Progenitor cell of endocrine pancreas (in vitro differentiated cells): ENCODE data around the gene MEIOB. TPM values are rescaled to one million over a fixed set of nuclear protein-coding genes. Genes with fewer than 3 reads are reported as not detected.

Experiments used
- DNase-seq: peaks from one replicate; pipeline ENCODE4 v3.0.0; 2021; ENCODE audit warnings: low spot score; ENCODE audit not compliant: unreplicated experiment
- H3K27ac Mint-ChIP-seq: 2 replicates; pipeline ENCODE4 v1.8.0; 2021; ENCODE audit warnings: mild to moderate bottlenecking, moderate library complexity, mixed read lengths
- H3K27me3 Mint-ChIP-seq: 2 replicates; pipeline ENCODE4 v1.8.0; 2021; ENCODE audit warnings: mixed read lengths
- H3K36me3 Mint-ChIP-seq: 2 replicates; pipeline ENCODE4 v1.8.0; 2022; ENCODE audit warnings: mixed read lengths; ENCODE audit not compliant: insufficient read depth
- H3K4me1 Mint-ChIP-seq: 2 replicates; pipeline ENCODE4 v1.8.0; 2021; ENCODE audit warnings: low read depth, mixed read lengths
- H3K4me3 Mint-ChIP-seq: 2 replicates; pipeline ENCODE4 v1.8.0; 2021; ENCODE audit warnings: low read depth, mild to moderate bottlenecking, moderate library complexity, mixed read lengths
- H3K9me3 Mint-ChIP-seq: 2 replicates; pipeline ENCODE4 v1.8.0; 2021; ENCODE audit warnings: low read depth, mixed read lengths
- total RNA-seq: library from RNA; stranded (reverse); gene quantifications from 2 replicates; pipeline ENCODE4 v1.2.1, GENCODE V29; 2021
- TF ChIP-seq, protein P1 (sequence below): fragments of 200-600 bp; sonication (generic); IDR thresholded peaks from one replicate; pipeline ENCODE4 v1.5.0; 2021; ENCODE audit warnings: antibody characterized with exemption, mild to moderate bottlenecking; ENCODE audit not compliant: unreplicated experiment

The MEIOB gene
- total RNA-seq, 1 donor from 2014 or later, result not detected

DNA sequence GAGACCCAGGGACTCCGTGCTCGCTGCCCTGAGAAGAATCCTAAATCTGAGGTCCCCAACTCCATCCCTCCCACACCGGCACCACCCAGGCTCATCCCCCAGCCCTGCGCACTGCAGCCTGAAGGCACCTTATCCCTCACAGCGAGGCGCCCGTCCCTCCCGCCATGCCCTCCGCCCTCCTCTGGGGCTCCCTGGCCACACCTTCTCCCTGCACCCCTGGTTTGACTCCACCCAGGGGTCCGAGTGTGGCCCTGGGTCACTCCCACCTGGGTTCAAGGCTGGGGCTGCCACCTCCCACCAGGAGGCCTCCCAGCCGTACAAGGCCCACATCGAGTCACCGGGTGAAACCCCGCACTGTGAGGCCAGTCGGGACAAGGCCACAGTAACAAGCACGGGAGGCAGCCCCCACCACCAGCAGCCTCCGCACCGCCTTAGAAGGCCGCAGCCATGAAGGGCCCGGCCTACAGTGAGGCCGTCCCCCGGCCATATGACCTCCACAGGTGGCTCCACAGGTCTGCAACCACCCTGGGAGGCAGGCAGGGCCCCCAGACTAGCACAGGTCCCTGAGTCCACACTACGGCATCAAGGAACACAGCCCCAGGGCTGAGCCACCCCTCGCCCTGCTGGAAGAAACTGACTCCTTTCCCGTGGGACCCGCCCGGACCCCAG lies 53.6 kb downstream of the MEIOB start:
- Mint-ChIP-seq H3K27me3 (no peaks in the 10 kb centered on the region), H3K4me3 (no peak overlapping the region), H3K27ac (no peak overlapping the region), H3K36me3 (peaks cover 13% of the 10 kb centered on the region), H3K4me1 (no peaks in the 10 kb centered on the region), H3K9me3 (no peaks in the 10 kb centered on the region)
- TF ChIP-seq, protein P1, sequence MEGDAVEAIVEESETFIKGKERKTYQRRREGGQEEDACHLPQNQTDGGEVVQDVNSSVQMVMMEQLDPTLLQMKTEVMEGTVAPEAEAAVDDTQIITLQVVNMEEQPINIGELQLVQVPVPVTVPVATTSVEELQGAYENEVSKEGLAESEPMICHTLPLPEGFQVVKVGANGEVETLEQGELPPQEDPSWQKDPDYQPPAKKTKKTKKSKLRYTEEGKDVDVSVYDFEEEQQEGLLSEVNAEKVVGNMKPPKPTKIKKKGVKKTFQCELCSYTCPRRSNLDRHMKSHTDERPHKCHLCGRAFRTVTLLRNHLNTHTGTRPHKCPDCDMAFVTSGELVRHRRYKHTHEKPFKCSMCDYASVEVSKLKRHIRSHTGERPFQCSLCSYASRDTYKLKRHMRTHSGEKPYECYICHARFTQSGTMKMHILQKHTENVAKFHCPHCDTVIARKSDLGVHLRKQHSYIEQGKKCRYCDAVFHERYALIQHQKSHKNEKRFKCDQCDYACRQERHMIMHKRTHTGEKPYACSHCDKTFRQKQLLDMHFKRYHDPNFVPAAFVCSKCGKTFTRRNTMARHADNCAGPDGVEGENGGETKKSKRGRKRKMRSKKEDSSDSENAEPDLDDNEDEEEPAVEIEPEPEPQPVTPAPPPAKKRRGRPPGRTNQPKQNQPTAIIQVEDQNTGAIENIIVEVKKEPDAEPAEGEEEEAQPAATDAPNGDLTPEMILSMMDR, result no peak
- DNase-seq, result no peak

DNA sequence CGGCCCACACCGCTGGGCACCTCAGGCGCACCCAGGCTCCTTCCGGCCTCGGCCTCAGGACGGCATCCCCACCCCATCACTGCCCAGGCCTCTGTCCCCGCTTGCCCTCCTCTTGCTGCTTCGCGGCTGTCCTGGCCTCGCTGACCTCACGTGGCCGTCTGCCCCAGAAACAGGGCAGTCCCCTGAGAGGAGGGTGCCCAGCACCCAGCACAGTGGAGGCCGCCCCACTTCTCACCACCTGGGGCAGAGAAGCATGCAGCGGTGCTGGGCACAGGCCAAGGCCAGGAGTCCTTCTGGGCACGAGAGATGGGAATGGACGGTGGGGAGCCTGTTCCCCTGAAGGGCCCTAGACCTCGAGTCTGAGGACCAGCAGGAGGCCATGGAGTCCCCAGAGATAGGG lies 54.2 kb downstream of the MEIOB start:
- Mint-ChIP-seq H3K27me3 (no peaks in the 10 kb centered on the region), H3K36me3 (peaks cover 16% of the 10 kb centered on the region), H3K9me3 (no peaks in the 10 kb centered on the region), H3K4me1 (no peaks in the 10 kb centered on the region), H3K4me3 (no peak overlapping the region), H3K27ac (no peak overlapping the region)
- TF ChIP-seq, protein P1, result no peak
- DNase-seq, result no peak

DNA sequence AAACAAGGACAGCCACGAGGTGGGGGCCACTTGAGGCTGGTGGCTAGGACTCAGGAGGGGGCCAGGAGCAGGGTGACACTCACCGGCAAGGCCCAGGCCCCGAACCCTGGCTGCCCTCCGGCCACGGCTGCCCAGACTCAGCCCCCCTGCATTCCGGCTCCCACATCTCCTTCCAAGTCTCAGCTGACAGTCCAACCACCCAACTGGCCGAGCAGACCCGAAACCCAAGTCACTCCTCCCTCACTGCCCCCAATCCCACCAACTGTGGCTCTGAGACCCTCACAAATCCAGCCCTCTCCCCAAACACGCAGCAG lies 54.7 kb downstream of the MEIOB start:
- Mint-ChIP-seq H3K9me3 (no peaks in the 10 kb centered on the region), H3K27ac (no peak overlapping the region), H3K27me3 (no peaks in the 10 kb centered on the region), H3K4me3 (no peak overlapping the region), H3K36me3 (peaks cover 16% of the 10 kb centered on the region), H3K4me1 (no peaks in the 10 kb centered on the region)
- TF ChIP-seq, protein P1, result no peak
- no peak for DNase-seq

DNA sequence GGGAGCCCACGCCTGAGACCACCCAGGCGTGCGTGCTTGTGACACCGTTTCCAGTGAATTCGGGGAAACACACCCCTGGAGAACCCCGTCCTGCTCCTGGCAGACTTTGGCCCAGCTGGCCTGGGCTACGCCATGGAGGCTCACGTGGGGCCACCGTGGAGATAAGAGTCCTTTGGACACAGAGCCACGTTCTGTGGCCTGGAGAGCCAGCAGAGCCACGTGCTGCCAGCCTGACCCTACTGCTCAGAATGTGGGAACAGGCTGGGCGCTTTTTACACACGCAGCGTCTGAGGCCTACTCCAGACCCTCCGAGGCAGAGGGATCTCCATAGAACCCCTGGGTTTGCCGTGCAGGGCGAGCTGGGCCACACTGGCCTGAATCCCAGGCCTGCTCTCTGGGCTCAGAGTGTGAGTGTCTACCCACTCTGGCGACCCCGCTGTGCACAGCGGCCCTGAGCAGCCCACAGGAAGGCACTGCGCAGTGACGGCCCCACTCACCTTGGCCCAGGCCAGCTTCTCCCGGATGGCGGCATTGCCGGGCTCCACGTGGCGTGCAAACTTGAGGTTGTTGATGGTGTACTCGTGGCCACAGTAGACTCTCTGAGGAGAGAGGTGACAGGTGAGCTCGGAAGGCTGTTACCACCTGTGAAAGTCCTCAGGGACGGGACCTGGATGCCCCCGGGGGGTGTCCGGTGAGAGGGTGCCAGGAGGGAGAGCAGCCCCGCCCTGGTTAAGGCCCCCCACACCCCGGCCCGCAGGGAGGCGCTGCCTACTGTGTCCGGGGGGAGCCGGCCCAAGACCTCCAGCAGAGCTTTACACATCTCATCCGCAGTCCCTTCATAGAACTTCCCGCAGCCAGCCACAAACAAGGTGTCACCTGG lies 55.3 kb downstream of the MEIOB start:
- TF ChIP-seq, protein P1, result no peak
- Mint-ChIP-seq H3K4me3 (no peak overlapping the region), H3K4me1 (no peaks in the 10 kb centered on the region), H3K9me3 (no peaks in the 10 kb centered on the region), H3K27ac (no peak overlapping the region), H3K27me3 (no peaks in the 10 kb centered on the region), H3K36me3 (peaks cover 16% of the 10 kb centered on the region)
- no peak for DNase-seq

DNA sequence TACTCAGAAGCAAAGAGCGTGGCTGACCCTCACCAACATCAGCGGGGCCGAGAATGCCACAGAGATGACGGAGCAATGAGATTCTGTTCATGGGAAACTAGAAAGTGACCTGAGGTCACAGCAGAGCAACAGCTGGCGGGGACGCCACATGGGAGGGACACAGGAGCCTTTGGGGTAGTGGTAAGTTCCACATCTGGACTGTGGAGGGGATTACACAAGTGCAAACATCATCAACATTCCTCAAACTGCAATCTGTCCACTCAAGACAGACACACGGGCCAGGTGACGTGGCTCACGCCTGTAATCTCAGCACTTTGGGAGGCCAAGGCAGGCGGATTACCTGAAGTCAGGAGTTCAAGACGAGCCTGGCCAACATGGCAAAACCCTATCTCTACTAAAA lies 56.5 kb downstream of the MEIOB start:
- Mint-ChIP-seq H3K9me3 (no peaks in the 10 kb centered on the region), H3K36me3 (peaks cover 16% of the 10 kb centered on the region), H3K27me3 (no peaks in the 10 kb centered on the region), H3K4me3 (no peak overlapping the region), H3K27ac (no peak overlapping the region), H3K4me1 (no peaks in the 10 kb centered on the region)
- TF ChIP-seq, protein P1, result no peak
- no peak for DNase-seq
